Measurements from ENCODE around the gene MND1.

GRCh38 chr4:153332936-153333335 lies 11.6 kb upstream of the MND1 start:
- TF ChIP-seq POLR2AphosphoS5 (IDR thresholded peaks at IDR 0.05; ENCODE audit: insufficient read depth, low read depth, low read length) (no peak), POLR2A (IDR thresholded peaks at IDR 0.05; ENCODE audit: low read depth, low read length) (no peak), CTCF (IDR thresholded peaks at IDR 0.05; ENCODE audit: extremely low read depth in 1 of 2, insufficient read depth in 1 of 2, low read depth in 1 of 2, low read length in 2 of 2) (no peak), JUN (IDR thresholded peaks at IDR 0.05; ENCODE audit: borderline replicate concordance, insufficient read depth, insufficient read length, low read depth) (no peak), MAX (IDR thresholded peaks at IDR 0.05; ENCODE audit: insufficient read depth, insufficient read length) (no peak), EZH2 (IDR thresholded peaks at IDR 0.05; ENCODE audit: borderline replicate concordance, low read depth, low read length, severe bottlenecking) (no peak)

Data from endothelial cell of umbilical vein (primary cell).